Lung (tissue), 12 donors: ENCODE measurements around the gene ZFYVE28. TPM values are rescaled to one million over a fixed set of nuclear protein-coding genes. Genes with fewer than 3 reads are reported as not detected.
A peak's percentile ranks its signal among the peaks of the same experiment; 100 is the strongest.

Source experiments
- ATAC-seq: fragments of 200-7000 bp; cut with Tn5 transposase; one replicate; pipeline ENCODE4 v1.9.1; 2020; ENCODE audit warnings: moderate number of reproducible peaks; ENCODE audit not compliant: insufficient read depth, low FRiP score
- DNase-seq, 3 donors: peaks; one replicate each; pipeline ENCODE4 v3.0.0-alpha.2; 2013 to 2017
- H3K27ac ChIP-seq, 2 donors: one replicate each; pipeline ENCODE4 v1.5.1; 2013; ENCODE audit warnings: mild to moderate bottlenecking in 2 of 2, moderate library complexity in 2 of 2, control low read depth in 1 of 2, inconsistent platforms in 1 of 2, low read depth in 1 of 2, low read length in 1 of 2
- H3K27me3 ChIP-seq, 3 donors: one replicate each; pipeline ENCODE4 v1.5.1; 2013; ENCODE audit warnings: low read length in 2 of 3; ENCODE audit not compliant: control insufficient read depth in 3 of 3, insufficient read depth in 3 of 3
- H3K36me3 ChIP-seq, 4 donors: one replicate each; pipeline ENCODE4 v1.5.1; 2013; ENCODE audit warnings: low read length in 4 of 4, mild to moderate bottlenecking in 1 of 4, moderate library complexity in 1 of 4; ENCODE audit not compliant: control insufficient read depth in 4 of 4, insufficient read depth in 4 of 4
- H3K4me1 ChIP-seq, 5 donors: one replicate each; pipeline ENCODE4 v1.5.1; 2013; ENCODE audit warnings: low read length in 5 of 5, mild to moderate bottlenecking in 2 of 5, moderate library complexity in 1 of 5; ENCODE audit not compliant: control insufficient read depth in 5 of 5, insufficient read depth in 5 of 5
- H3K4me3 ChIP-seq: one replicate; pipeline ENCODE4 v1.5.1; 2013; ENCODE audit warnings: mild to moderate bottlenecking, control low read depth, moderate library complexity
- H3K9ac ChIP-seq, 2 donors: one replicate each; pipeline ENCODE4 v1.5.1; 2013; ENCODE audit warnings: low read length in 2 of 2, control low read depth in 1 of 2; ENCODE audit not compliant: insufficient read depth in 1 of 2
- H3K9me3 ChIP-seq, 4 donors: one replicate each; pipeline ENCODE4 v1.5.1; 2013; ENCODE audit warnings: low read length in 3 of 4, mild to moderate bottlenecking in 1 of 4, moderate library complexity in 1 of 4; ENCODE audit not compliant: control insufficient read depth in 4 of 4, insufficient read depth in 3 of 4
- WGBS, 2 donors: extraction: QIAGEN DNeasy Blood & Tissue Kit; methylation state at CpG; one replicate each; pipeline ENCODE4 v1.1.7; 2013; 5-methylcytosine and 5-hydroxymethylcytosine counted together
- polyA plus RNA-seq, 2 donors: library from polyadenylated mRNA; stranded (reverse); fragments of 200-250 nt; gene quantifications; one replicate each; pipeline ENCODE4 v1.2.1, GENCODE V29; 2013
- total RNA-seq, 2 donors: library from RNA; depleted of rRNA in 1 of 2; stranded (reverse); fragments of >200 nt in 1 of 2; gene quantifications; one replicate each; pipeline ENCODE4 v1.2.1, GENCODE V29; 2014 to 2021
- TF ChIP-seq, protein P1 (sequence below): IDR thresholded peaks from 2 replicates; pipeline ENCODE4 v1.5.1; 2012; ENCODE audit warnings: mild to moderate bottlenecking; ENCODE audit errors: control extremely low read depth, extremely low read depth
- donor health status: control.
- donor health status: control.
- donor health status: Bipolar disorder and iron deficiency.
- donor health status: healthy.
- donor health status: DM: yes; HTN: yes; CAD: no.

ZFYVE28 gene
- total and polyA plus RNA-seq, 4 donors: 6.8 to 10.3 (median 7.6) TPM

DNA sequence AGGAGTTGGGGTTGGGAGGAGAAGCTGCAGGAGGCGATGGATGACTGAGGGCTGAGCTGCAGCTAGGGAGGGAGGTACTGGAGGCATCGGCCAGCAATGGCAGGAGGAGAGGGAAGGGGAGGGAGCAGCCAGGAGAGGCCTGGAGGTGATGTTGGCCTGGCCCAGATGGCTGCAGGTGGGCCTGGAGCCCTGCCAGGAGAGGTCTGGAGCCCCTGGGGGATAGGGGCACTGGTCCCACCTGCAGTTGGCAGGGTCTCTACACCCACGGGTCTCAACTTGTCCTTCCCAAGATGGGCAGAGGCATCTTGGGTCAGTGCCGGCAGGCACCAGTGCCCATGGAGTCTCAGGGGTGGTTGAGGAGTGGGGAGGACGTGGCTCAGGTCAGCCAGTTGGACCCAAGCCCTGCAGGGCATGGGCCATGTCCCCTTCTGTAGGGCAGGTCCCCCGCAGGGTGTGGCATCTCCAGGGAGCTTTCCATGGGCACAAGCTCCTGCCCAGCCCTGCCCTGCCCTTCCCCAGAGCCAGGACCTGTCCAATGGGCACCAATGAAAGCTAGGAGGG, 153.9 kb downstream of the ZFYVE28 start:
- Histone ChIP-seq H3K4me3 (no peak overlapping the region), H3K4me1 (peaks cover 5 to 66% (median 15%) of the 10 kb centered on the region in 5 donors), H3K9me3 (no peaks in the 10 kb centered on the region), H3K27me3 (no peaks in the 10 kb centered on the region), H3K27ac (no peak overlapping the region), H3K36me3 (peaks cover 0 to 10% (median 2%) of the 10 kb centered on the region in 4 donors), H3K9ac (no peak overlapping the region)
- no peak for ATAC-seq
- TF ChIP-seq, protein P1, sequence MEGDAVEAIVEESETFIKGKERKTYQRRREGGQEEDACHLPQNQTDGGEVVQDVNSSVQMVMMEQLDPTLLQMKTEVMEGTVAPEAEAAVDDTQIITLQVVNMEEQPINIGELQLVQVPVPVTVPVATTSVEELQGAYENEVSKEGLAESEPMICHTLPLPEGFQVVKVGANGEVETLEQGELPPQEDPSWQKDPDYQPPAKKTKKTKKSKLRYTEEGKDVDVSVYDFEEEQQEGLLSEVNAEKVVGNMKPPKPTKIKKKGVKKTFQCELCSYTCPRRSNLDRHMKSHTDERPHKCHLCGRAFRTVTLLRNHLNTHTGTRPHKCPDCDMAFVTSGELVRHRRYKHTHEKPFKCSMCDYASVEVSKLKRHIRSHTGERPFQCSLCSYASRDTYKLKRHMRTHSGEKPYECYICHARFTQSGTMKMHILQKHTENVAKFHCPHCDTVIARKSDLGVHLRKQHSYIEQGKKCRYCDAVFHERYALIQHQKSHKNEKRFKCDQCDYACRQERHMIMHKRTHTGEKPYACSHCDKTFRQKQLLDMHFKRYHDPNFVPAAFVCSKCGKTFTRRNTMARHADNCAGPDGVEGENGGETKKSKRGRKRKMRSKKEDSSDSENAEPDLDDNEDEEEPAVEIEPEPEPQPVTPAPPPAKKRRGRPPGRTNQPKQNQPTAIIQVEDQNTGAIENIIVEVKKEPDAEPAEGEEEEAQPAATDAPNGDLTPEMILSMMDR: no peak
- WGBS, 2 donors: 87% methylated on average over 6 of the region's 6 CpGs
- no peak for DNase-seq

DNA sequence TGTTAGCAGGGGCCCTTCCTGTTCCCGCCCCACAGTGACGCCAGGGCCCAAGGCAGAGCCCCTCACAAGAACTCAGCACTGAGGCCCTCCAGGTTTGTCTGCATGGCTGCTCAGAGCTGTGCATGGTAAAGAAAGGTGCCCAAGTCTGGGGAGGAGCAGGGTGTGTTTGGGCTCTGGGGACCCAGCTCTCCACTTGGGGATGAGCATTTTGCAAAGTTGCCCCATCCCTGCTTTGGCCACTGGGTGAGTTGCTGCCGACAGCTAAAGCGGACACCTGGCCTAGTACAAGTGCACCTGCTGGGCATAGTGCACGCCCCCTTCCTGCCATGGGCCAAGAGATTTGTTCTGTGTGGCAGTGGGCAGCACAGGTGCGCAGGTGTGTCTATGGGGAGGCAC, 154.5 kb downstream of the ZFYVE28 start:
- 90 to 91% methylated on average over 5 to 6 of the region's 6 CpGs for WGBS, 2 donors
- no peak overlapping the region for H3K4me3 ChIP-seq
- TF ChIP-seq, protein P1: no peak
- no peak overlapping the region for H3K9ac ChIP-seq
- peaks cover 0 to 10% (median 3%) of the 10 kb centered on the region in 4 donors for H3K36me3 ChIP-seq
- H3K27me3 ChIP-seq: no peaks in the 10 kb centered on the region
- H3K27ac ChIP-seq: no peak overlapping the region
- ATAC-seq (no peak), DNase-seq (no peak)
- H3K9me3 ChIP-seq: no peaks in the 10 kb centered on the region
- H3K4me1 ChIP-seq: peaks cover 5 to 62% (median 15%) of the 10 kb centered on the region in 5 donors

DNA sequence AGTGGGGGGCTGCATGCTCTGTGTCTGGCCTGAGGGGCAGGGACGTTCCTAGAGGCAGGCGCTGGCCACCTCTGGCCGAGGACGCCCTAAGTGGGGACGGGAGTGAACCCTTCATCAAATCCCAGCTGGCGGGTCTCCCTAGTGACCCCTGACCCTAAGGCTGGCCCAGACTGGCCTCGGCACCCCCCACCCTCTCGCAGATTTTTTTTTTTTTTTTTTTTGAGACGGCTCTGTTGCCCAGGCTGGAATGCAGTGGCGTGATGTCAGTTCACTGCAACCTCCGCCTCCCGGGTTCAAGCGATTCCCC, 155.5 kb downstream of the ZFYVE28 start:
- H3K27me3 ChIP-seq: no peaks in the 10 kb centered on the region
- 43 to 56% methylated on average over 12 to 13 of the region's 13 CpGs for WGBS, 2 donors

More for the DNA sequence above, 155.5 kb downstream of the ZFYVE28 start:
- Histone ChIP-seq H3K27ac (peak overlapping the region; percentile 93 to 99), H3K9ac (peak overlapping the region in 1 of 2 donors; percentile 55), H3K4me3 (peak overlapping the region; percentile 40), H3K36me3 (peaks cover 0 to 18% (median 8%) of the 10 kb centered on the region in 4 donors), H3K4me1 (peaks cover 5 to 58% (median 24%) of the 10 kb centered on the region in 5 donors), H3K9me3 (no peaks in the 10 kb centered on the region)
- TF ChIP-seq, protein P1: no peak
- DNase-seq: no peak
- no peak for ATAC-seq
